ENCODE results near the gene ZNF280C. TPM values are rescaled to one million over a fixed set of nuclear protein-coding genes. Genes with fewer than 3 reads are reported as not detected.

Gene ZNF280C
- total and polyA plus RNA-seq, 11 donors, result 0.67 to 2.6 (median 1.7) TPM

GRCh38 chrX:130170752-130171445 lies 97.8 kb downstream of the ZNF280C start:
- peak overlapping the region in 1 of 12 donors; percentile 83 for H3K27ac ChIP-seq
- WGBS, 4 donors, result 1 to 43% (median 22%) methylated on average over 25 to 36 of the region's 36 CpGs
- H3K27me3 ChIP-seq, result peaks cover 0 to 4% (median 0%) of the 10 kb centered on the region in 9 donors
- peak overlapping the region; percentile 38 to 62 (median 54) for H3K4me3 ChIP-seq
- peak; percentile 34 to 68 (median 60) for ATAC-seq
- DNase-seq, result peak; percentile 35 to 64 (median 49)
- TF ChIP-seq POLR2A (IDR thresholded peaks at IDR 0.05), result no peak
- TF ChIP-seq CTCF (IDR thresholded peaks at IDR 0.05), result no peak
- peaks cover 0 to 45% (median 19%) of the 10 kb centered on the region in 12 donors for H3K4me1 ChIP-seq
- intact Hi-C loops (cut with DNase I), result loop anchor here in 4 of 10 donors (5.0 to 10.0 kb wide), 3 partner anchors 46 to 236 kb away; no protein-coding TSS in a partner anchor
- H3K9me3 ChIP-seq, result no peaks in the 10 kb centered on the region
- no peaks in the 10 kb centered on the region for H3K36me3 ChIP-seq

DNA sequence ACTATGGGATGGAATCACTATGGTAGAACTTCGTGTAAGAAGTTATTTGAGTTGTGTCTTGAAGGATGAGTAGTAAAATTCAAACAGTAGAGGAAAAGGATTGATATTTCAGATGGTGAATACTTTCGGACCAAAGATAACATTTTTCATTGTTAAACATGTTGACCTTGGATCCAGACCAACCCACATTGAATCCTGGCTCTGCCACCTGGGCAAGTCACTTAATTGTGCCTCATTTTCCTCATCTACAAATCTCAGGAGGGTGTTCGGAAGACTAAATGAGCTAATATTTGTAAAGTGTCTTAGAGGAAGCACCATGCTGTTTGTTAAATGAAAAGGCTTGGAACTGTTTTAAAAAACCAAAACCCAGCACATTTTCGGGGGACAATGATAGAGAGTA lies 101.7 kb downstream of the ZNF280C start:
- ATAC-seq, result no peak
- H3K36me3 ChIP-seq, result peaks cover 0 to 8% (median 0%) of the 10 kb centered on the region in 9 donors
- H3K9me3 ChIP-seq, result no peaks in the 10 kb centered on the region
- peaks cover 0 to 26% (median 11%) of the 10 kb centered on the region in 12 donors for H3K4me1 ChIP-seq
- intact Hi-C loops (cut with DNase I), result loop anchor here in 1 of 10 donors (5.0 kb wide), 1 partner anchor 40 kb away; no protein-coding TSS in a partner anchor
- DNase-seq, result no peak
- peaks cover 0 to 4% (median 0%) of the 10 kb centered on the region in 9 donors for H3K27me3 ChIP-seq
- 57 to 67% (median 62%) methylated on average over 4 of the region's 4 CpGs for WGBS, 4 donors
- no peak for TF ChIP-seq CTCF (IDR thresholded peaks at IDR 0.05)
- no peak for TF ChIP-seq POLR2A (IDR thresholded peaks at IDR 0.05)
- H3K4me3 ChIP-seq, result peak overlapping the region in 5 of 12 donors; percentile 68 to 93 (median 70)
- peak overlapping the region in 4 of 12 donors; percentile 87 to 90 (median 90) for H3K27ac ChIP-seq

GRCh38 chrX:130166503-130166777 lies 102.3 kb downstream of the ZNF280C start:
- 0 to 42% (median 19%) methylated on average over 4 of the region's 4 CpGs for WGBS, 4 donors
- peaks cover 0 to 4% (median 0%) of the 10 kb centered on the region in 9 donors for H3K27me3 ChIP-seq
- DNase-seq (no peak), ATAC-seq (no peak)
- no peak for TF ChIP-seq POLR2A (IDR thresholded peaks at IDR 0.05)
- TF ChIP-seq CTCF (IDR thresholded peaks at IDR 0.05), result no peak
- peaks cover 0 to 8% (median 0%) of the 10 kb centered on the region in 9 donors for H3K36me3 ChIP-seq
- H3K4me1 ChIP-seq, result peaks cover 0 to 25% (median 12%) of the 10 kb centered on the region in 12 donors
- H3K4me3 ChIP-seq, result peak overlapping the region in 11 of 12 donors; percentile 44 to 93 (median 69)
- no peaks in the 10 kb centered on the region for H3K9me3 ChIP-seq
- intact Hi-C loops (cut with DNase I), result loop anchor here in 1 of 10 donors (5.0 kb wide), 1 partner anchor 39 kb away; no protein-coding TSS in a partner anchor
- peak overlapping the region; percentile 80 to 97 (median 88) for H3K27ac ChIP-seq

All from heart left ventricle (tissue), 16 donors.